WTC11 (cell line): ENCODE measurements around the gene CCND1. TPM values are rescaled to one million over a fixed set of nuclear protein-coding genes. Genes with fewer than 3 reads are reported as not detected.
A peak's percentile ranks its signal among the peaks of the same experiment; 100 is the strongest.

ENCODE experiments used
- ATAC-seq: fragments of 200-7000 bp; cut with Tn5 transposase; 2 replicates; pipeline ENCODE4 v1.10.0; 2021; ENCODE audit warnings: mild to moderate bottlenecking, moderate library complexity
- CTCF ChIA-PET: fragments of 300-600 bp; sonication (Branson Sonifier 250); formaldehyde crosslinking; loops from one replicate; lab custom pipeline; 2021; ENCODE audit warnings: antibody characterized with exemption; lab: Charles Lee
- POLR2A ChIA-PET: fragments of 350-600 bp; sonication (Branson Sonifier 250); formaldehyde crosslinking; loops from one replicate; lab custom pipeline; 2021; ENCODE audit warnings: antibody characterized with exemption; lab: Charles Lee
- DNase-seq: peaks from one replicate; pipeline ENCODE4 v3.0.0; 2021; ENCODE audit warnings: low spot score
- H3K27ac Mint-ChIP-seq: 2 replicates; pipeline ENCODE4 v1.8.0; 2021; ENCODE audit warnings: mixed read lengths
- H3K27me3 Mint-ChIP-seq: 2 replicates; pipeline ENCODE4 v1.8.0; 2021; ENCODE audit warnings: low read depth, mild to moderate bottlenecking, moderate library complexity, mixed read lengths
- H3K36me3 Mint-ChIP-seq: 2 replicates; pipeline ENCODE4 v1.8.0; 2021; ENCODE audit warnings: mixed read lengths
- H3K4me1 Mint-ChIP-seq: 2 replicates; pipeline ENCODE4 v1.8.0; 2022; ENCODE audit warnings: mixed read lengths
- H3K4me3 Mint-ChIP-seq: 2 replicates; pipeline ENCODE4 v1.8.0; 2021; ENCODE audit warnings: mild to moderate bottlenecking, moderate library complexity, mixed read lengths
- H3K9me3 Mint-ChIP-seq: 2 replicates; pipeline ENCODE4 v1.8.0; 2021; ENCODE audit warnings: mixed read lengths
- AR ChIP-seq: fragments of 250-450 bp; sonication (Bioruptor Pico); IDR thresholded peaks from 2 replicates; pipeline ENCODE4 v1.9.0; 2021; ENCODE audit warnings: mild to moderate bottlenecking
- ATF3 ChIP-seq: sonication (generic); formaldehyde crosslinking; conservative IDR thresholded peaks from 2 replicates; pipeline ENCODE4 v1.8.1; 2022; ENCODE audit warnings: mild to moderate bottlenecking, missing genetic modification reagents
- CBFB ChIP-seq: sonication (generic); formaldehyde crosslinking; IDR thresholded peaks from 2 replicates; pipeline ENCODE4 v1.8.1; 2022; ENCODE audit warnings: mild to moderate bottlenecking, low read depth, missing genetic modification reagents
- CTCF ChIP-seq: fragments of 200-600 bp; IDR thresholded peaks from 2 replicates; pipeline ENCODE4 v1.8.0; 2022; ENCODE audit warnings: antibody characterized with exemption
- E2F1 ChIP-seq: sonication (generic); formaldehyde crosslinking; IDR thresholded peaks from 2 replicates; pipeline ENCODE4 v1.8.0; 2022; ENCODE audit warnings: mild to moderate bottlenecking, missing genetic modification reagents
- EMX1 ChIP-seq: fragments of 250-450 bp; sonication (Bioruptor Pico); IDR thresholded peaks from 2 replicates; pipeline ENCODE4 v1.8.0; 2021; ENCODE audit warnings: mild to moderate bottlenecking
- ERG ChIP-seq: fragments of 250-450 bp; sonication (Bioruptor Pico); IDR thresholded peaks from 2 replicates; pipeline ENCODE4 v1.8.0; 2021; ENCODE audit warnings: mild to moderate bottlenecking
- ETV6 ChIP-seq: sonication (generic); formaldehyde crosslinking; IDR thresholded peaks from 2 replicates; pipeline ENCODE4 v1.8.1; 2022; ENCODE audit warnings: mild to moderate bottlenecking, missing genetic modification reagents
- GTF2I ChIP-seq: fragments of 250-450 bp; sonication (Bioruptor Pico); conservative IDR thresholded peaks from 2 replicates; pipeline ENCODE4 v1.4.0; 2021; ENCODE audit warnings: mild to moderate bottlenecking
- HMGA2 ChIP-seq: fragments of 250-450 bp; sonication (Bioruptor Pico); IDR thresholded peaks from 2 replicates; pipeline ENCODE4 v1.4.0; 2021; ENCODE audit warnings: mild to moderate bottlenecking, moderate library complexity
- JUN ChIP-seq: sonication (generic); formaldehyde crosslinking; IDR thresholded peaks from 2 replicates; pipeline ENCODE4 v1.8.0; 2023; ENCODE audit warnings: mild to moderate bottlenecking, missing genetic modification reagents
- NR1H2 ChIP-seq: sonication (generic); formaldehyde crosslinking; IDR thresholded peaks from 2 replicates; pipeline ENCODE4 v1.9.0; 2021; ENCODE audit warnings: mild to moderate bottlenecking, moderate library complexity, missing genetic modification reagents
- RELA ChIP-seq: sonication (generic); formaldehyde crosslinking; IDR thresholded peaks from 2 replicates; pipeline ENCODE4 v1.8.1; 2022; ENCODE audit warnings: missing genetic modification reagents, mild to moderate bottlenecking, borderline replicate concordance
- SOX15 ChIP-seq: fragments of 250-450 bp; sonication (Bioruptor Pico); IDR thresholded peaks from 2 replicates; pipeline ENCODE4 v1.9.0; 2021; ENCODE audit warnings: mild to moderate bottlenecking
- USF1 ChIP-seq: sonication (generic); formaldehyde crosslinking; IDR thresholded peaks from 2 replicates; pipeline ENCODE4 v1.8.0; 2022; ENCODE audit warnings: mild to moderate bottlenecking, missing genetic modification reagents
- ZNF121 ChIP-seq: sonication (generic); formaldehyde crosslinking; IDR thresholded peaks from 2 replicates; pipeline ENCODE4 v1.8.0; 2023; ENCODE audit warnings: missing genetic modification reagents
- ZNF138 ChIP-seq: sonication (generic); formaldehyde crosslinking; conservative IDR thresholded peaks from 2 replicates; pipeline ENCODE4 v1.8.1; 2022; ENCODE audit warnings: mild to moderate bottlenecking, moderate library complexity, missing genetic modification reagents
- ZNF232 ChIP-seq: sonication (generic); formaldehyde crosslinking; IDR thresholded peaks from 2 replicates; pipeline ENCODE4 v1.8.0; 2022; ENCODE audit warnings: mild to moderate bottlenecking, missing genetic modification reagents
- ZNF317 ChIP-seq: sonication (generic); formaldehyde crosslinking; IDR thresholded peaks from 2 replicates; pipeline ENCODE4 v1.8.1; 2023; ENCODE audit warnings: low read depth, mild to moderate bottlenecking, moderate library complexity, missing genetic modification reagents, borderline replicate concordance
- ZSCAN18 ChIP-seq: fragments of 250-450 bp; sonication (Bioruptor Pico); IDR thresholded peaks from 2 replicates; pipeline ENCODE4 v2.1.2; 2022; ENCODE audit warnings: mild to moderate bottlenecking, moderate library complexity
- total RNA-seq: library from RNA; stranded (reverse); gene quantifications from 3 replicates; pipeline ENCODE4 v1.2.3, GENCODE V29; 2021

The CCND1 gene
- total RNA-seq, 1 experiment from 2014 or later = 212 TPM

GRCh38 chr11:69630424-69630823 lies 10.5 kb upstream of the CCND1 start:
- ATAC-seq = no peak
- Mint-ChIP-seq H3K36me3 (peaks cover 16% of the 10 kb centered on the region), H3K4me3 (no peak overlapping the region), H3K27me3 (peaks cover 8% of the 10 kb centered on the region), H3K4me1 (peaks cover 9% of the 10 kb centered on the region), H3K27ac (no peak overlapping the region), H3K9me3 (peaks cover 31% of the 10 kb centered on the region)
- no peak for DNase-seq
- POLR2A ChIA-PET = no interaction called here
- CTCF ChIA-PET = no interaction called here
- TF ChIP-seq ATF3 (CRISPR knock-in tag) (no peak), EMX1 (no peak), RELA (CRISPR knock-in tag) (no peak), ZNF138 (CRISPR knock-in tag) (no peak), ZSCAN18 (no peak), CTCF (no peak), HMGA2 (CRISPR knock-in tag) (no peak), E2F1 (CRISPR knock-in tag) (no peak), CBFB (CRISPR knock-in tag) (no peak), ERG (CRISPR knock-in tag) (no peak), SOX15 (CRISPR knock-in tag) (no peak), ETV6 (no peak)

- ATAC-seq = no peak
- DNase-seq = no peak
- Mint-ChIP-seq H3K4me3 (no peak overlapping the region), H3K27ac (no peak overlapping the region), H3K9me3 (peaks cover 26% of the 10 kb centered on the region), H3K27me3 (peaks cover 12% of the 10 kb centered on the region), H3K36me3 (peaks cover 16% of the 10 kb centered on the region), H3K4me1 (peaks cover 21% of the 10 kb centered on the region)
- TF ChIP-seq GTF2I (CRISPR knock-in tag) (no peak), ZNF121 (CRISPR knock-in tag) (peak; percentile 52; the same call in 1 of the 2 replicates), SOX15 (CRISPR knock-in tag) (no peak)
- POLR2A ChIA-PET = no interaction called here
- CTCF ChIA-PET = no interaction called here
Measured at GRCh38 chr11:69632900-69633299, 8.1 kb upstream of the CCND1 start.

- no peak overlapping the region for H3K27ac Mint-ChIP-seq
- H3K4me1 Mint-ChIP-seq = peaks cover 21% of the 10 kb centered on the region
- DNase-seq = no peak
- POLR2A ChIA-PET = no interaction called here
- no peak for ATAC-seq
- H3K9me3 Mint-ChIP-seq = peaks cover 20% of the 10 kb centered on the region
- peaks cover 11% of the 10 kb centered on the region for H3K36me3 Mint-ChIP-seq
- TF ChIP-seq JUN (CRISPR knock-in tag) (no peak), AR (CRISPR knock-in tag) (no peak), NR1H2 (CRISPR knock-in tag) (no peak), USF1 (CRISPR knock-in tag) (no peak), ETV6 (no peak), ZNF232 (no peak), ZNF317 (CRISPR knock-in tag) (no peak)
- H3K27me3 Mint-ChIP-seq = peaks cover 12% of the 10 kb centered on the region
- H3K4me3 Mint-ChIP-seq = no peak overlapping the region
- CTCF ChIA-PET = interaction anchor here (1.1 to 1.8 kb wide), 4 partner anchors 13 to 341 kb away, joined by 3 to 4 read pairs (median 4); no protein-coding TSS in a partner anchor
Measured at GRCh38 chr11:69634069-69634468, 6.9 kb upstream of the CCND1 start.
